NCI-H146 treated with DMSO at 0.1 percent for 48 hours (cell line): ENCODE data around the gene NACAD.

Experiments used
- DNase-seq: peaks from one replicate; lab custom pipeline; 2025; ENCODE audit not compliant: unreplicated experiment; lab: John Stamatoyannopoulos, UW

The NACAD gene, protein sequence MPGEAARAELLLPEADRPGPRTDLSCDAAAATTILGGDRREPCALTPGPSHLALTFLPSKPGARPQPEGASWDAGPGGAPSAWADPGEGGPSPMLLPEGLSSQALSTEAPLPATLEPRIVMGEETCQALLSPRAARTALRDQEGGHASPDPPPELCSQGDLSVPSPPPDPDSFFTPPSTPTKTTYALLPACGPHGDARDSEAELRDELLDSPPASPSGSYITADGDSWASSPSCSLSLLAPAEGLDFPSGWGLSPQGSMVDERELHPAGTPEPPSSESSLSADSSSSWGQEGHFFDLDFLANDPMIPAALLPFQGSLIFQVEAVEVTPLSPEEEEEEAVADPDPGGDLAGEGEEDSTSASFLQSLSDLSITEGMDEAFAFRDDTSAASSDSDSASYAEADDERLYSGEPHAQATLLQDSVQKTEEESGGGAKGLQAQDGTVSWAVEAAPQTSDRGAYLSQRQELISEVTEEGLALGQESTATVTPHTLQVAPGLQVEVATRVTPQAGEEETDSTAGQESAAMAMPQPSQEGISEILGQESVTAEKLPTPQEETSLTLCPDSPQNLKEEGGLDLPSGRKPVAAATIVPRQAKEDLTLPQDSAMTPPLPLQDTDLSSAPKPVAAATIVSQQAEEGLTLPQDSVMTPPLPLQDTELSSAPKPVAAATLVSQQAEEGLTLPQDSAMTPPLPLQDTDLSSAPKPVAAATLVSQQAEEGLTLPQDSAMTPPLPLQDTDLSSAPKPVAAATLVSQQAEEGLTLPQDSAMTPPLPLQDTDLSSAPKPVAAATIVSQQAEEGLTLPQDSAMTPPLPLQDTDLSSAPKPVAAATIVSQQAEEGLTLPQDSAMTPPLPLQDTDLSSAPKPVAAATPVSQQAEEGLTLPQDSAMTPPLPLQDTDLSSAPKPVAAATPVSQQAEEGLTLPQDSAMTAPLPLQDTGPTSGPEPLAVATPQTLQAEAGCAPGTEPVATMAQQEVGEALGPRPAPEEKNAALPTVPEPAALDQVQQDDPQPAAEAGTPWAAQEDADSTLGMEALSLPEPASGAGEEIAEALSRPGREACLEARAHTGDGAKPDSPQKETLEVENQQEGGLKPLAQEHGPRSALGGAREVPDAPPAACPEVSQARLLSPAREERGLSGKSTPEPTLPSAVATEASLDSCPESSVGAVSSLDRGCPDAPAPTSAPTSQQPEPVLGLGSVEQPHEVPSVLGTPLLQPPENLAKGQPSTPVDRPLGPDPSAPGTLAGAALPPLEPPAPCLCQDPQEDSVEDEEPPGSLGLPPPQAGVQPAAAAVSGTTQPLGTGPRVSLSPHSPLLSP (N-terminal part only)

DNA sequence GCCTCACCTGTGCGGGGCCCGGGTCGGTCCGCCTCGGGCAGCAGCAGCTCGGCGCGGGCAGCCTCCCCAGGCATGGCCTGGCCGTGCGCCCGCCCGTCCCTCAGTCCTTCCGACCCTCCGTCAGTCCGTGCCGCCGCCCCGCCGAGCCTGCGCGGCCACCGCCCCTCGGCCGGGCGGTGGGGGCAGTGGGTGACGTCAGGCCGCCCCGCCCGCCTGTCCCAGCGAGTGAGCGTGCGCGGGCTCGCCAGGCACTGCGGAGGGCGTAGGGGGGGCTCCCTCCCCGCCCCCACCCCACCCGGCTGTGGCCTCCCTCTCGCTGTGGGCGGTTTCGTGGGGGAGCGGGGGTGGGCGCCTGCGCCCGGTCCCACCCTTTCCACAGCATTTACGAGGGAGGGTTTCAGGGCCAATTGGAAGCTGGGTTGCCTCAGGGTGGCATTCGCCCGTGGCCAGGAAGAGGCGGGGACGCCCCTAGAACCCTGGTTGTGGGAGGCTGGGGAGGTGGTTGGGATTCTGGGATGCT is at the start of gene NACAD:
TSS of gene NACAD (minus strand) at position 149 of the 520 bp plus-strand sequence. CDS start at position 74, 75 bp downstream.
- DNase-seq, result peak; percentile 62

DNA sequence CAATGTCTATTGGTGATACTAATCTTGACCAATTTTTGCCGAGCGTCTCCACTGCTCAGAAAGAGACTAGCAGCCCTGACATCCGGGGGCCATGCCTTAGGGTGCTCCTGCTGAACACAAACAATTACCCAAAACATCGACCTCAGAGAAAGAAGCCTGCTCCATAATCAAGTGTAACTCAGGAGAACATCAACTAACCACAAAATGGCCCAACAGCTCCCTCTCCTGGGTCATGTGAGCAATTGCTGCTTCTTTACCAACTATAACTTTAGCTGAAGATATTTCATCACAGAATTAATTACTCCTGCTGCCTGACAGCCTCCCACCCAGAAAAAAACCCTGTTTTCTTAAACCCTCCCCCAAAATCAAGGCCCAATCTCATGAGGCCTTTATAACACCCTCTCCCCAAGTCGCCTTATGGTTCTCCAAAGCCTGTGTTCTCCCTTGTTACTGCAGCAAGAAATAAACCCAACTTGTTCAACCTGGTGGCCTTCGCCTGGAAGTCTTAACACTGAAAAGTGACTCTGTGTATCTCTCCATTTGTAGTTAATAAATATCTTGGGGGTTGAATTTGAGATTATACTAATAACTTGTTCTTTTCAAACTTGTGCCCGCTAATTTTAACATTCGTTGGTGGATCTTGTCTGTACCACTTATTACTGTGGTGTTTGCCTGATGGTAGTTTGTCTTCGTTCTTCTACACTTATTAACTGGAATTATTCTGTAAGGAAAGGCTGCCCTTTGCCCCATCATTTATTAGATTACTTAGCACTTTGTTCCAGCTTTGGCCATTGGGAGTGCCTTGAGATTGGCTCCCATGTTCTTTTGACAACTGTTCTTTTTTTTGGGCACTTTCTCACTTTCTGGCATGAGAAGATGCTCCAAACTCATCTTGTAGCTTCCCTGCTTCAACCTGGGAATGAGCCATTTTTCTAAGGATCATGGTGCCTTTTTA is 47.6 kb upstream of the NACAD start:
- DNase-seq, result peak; percentile 50

DNA sequence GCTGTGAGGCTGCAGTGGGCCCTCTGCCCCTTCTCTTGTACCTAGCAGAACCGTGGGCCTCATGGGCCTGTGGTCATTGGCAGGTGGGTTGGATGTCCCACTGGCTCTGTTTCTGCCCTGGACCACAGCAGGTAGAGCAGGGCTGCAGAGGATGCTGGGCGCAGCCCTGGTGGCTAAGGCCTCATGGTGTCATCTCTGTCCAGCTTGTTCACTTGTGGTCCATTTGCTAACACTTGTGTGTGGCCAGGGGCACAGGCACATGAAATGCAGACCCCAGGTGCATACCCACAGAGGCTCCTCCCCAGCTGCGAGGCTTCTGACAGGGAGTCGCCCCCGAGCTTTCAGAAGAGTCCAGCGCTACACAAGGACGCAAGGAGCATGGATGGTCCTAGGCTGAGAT is 45.1 kb upstream of the NACAD start:
- DNase-seq, result no peak

DNA sequence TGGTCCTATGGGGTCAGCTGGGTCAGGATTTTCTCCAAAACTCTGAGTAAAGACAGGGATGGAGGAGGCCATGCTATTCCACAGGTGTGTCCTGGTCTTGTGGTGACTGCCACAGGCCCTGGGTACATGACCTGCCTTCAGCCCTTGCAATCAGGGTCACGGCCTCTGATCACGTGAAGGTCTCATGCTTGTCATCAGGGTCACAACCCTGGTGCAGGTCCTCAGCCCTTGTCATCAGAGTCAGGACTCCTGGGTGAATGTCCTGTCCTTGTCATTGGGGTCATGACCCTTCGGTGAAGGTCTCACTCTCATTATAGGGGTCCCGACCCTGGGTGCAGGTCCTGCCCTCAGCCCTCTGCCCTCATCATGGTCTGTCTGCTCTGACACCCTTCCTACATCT is 44.6 kb upstream of the NACAD start:
- no peak for DNase-seq

DNA sequence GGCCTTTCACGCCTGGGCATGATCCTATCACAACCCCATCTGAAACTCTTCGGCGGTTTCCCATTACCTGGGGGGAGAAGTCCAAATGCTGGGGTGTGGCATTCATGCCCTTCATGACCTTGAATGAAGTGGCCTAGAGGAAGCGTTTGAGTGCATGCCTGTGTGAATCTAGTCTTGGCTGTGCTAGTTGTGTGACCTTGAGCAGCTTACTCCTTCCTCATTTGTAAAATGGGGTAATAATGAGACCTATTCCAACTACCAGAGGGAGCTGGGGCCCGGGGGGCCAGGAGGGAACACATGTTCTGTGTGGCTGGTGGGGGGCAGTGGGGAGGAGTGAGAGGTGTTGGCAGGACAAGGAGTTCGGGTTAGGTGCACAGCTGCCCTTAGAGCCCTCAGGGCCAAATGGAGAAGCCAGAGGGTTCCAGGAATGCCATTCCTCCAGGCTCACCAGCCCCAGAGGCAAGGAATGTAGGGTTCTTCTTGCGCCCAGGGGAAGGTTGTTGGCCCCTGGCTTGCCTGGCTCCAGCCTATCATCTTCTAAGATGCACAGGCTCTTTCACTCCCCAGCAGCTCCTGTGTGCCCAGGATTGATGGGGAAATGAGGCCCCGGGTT is 44.0 kb upstream of the NACAD start:
- DNase-seq, result no peak

DNA sequence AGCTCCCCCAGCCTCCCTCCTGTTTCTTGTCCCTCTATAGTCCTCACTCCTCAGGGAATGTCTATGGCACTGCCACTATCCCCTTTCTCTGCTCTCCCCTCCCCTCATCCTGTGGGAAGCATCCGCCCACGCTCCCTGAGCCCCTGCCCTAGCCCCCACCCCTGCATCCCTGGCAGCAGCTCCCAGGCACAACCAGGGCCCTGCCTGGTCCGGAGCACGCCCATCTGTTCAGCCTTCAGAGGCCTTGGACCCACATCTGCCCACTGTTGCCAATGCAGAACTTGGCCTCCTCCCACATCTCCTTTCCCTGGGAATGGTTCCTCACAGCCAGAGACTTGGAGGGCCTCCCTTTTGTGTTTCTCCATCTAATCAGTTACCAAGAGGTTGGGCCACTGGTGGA is 43.1 kb upstream of the NACAD start:
- DNase-seq, result no peak

DNA sequence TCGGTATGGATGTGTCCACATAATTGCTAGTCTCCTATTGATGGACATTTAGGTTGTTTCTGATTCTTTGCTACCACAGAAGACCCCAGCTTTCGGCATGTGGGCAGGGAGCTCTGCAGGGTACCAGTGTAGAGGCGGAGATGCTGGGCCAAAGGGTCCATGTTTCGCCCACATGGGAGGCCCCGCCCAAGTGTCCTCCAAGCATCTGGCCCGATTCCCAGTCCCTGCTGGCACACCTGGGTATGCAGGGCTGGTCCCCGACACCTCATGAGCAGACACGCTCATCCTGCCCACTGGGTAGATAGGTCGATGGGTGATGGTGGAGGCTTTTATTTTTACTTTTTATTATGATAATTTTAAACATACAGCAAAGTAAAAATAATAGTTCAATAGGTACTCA is 42.1 kb upstream of the NACAD start:
- DNase-seq, result no peak

DNA sequence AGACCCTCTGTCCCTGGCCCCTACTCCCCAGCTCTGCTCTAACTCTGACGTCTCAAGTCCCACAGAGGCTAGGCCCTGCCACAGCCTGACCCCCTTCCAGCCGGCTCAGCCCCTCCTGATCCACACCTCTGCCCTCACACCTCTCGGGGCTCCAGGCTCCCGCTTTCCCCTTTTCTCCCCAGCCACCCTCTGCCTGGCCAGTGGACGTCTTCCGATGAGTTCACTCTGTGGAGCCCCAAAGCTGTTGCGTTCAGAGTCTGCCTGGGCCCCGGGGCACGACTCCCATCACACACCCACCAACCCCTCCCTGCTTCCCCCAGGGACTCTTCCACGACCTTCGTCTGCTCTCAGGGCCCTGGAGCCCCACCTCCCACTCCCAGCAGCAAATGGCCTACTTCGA is 41.1 kb upstream of the NACAD start:
- no peak for DNase-seq

DNA sequence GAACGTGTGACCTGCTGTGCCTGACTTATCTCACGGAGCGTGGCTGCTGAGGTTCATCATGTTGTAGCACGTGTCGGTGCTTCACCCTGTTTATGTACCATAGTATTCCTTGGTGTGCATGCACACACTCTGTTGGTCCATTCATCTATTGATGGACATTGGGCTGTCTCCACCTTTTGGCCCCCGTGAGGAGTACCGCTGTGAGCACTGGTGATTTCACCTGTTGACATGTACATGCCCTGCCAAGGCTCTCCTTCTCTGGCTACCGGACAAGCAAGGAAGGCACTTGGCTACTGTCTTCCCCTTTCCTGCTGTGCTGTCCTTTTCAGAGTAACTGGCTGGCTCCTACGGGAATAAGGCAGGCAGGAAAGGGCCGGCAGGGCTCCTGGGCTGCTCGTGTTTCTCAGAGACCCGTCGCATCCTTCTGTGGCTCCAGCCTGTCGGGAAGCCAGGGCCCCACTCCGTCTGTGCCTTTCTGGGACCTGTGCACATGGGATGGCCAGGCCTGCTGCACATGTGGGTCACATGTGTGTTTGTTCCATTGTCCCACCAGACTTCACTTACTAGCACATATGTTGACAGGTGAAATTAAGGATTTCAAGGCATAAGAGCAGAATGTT is 40.5 kb upstream of the NACAD start:
- DNase-seq, result no peak

DNA sequence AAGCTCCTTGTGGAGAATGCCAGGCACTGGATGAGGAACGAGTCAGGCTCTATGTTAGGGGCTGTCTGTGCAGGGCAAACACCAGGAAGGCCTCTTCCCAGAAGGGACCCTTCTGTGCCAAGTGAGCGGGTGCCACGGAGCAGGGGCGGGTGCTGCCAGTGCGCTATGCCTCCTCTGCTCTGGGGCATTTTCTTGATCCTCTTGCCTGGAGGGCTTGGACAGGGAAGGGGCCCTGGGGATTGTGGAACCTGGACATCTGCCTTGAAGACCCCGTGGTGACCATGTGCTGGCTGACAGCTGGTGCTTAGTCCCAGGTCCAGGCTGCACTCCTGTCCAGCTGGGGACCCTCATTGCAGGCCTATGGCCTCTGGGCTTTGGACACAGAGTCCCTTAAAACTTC is 38.2 kb upstream of the NACAD start:
- DNase-seq, result no peak

DNA sequence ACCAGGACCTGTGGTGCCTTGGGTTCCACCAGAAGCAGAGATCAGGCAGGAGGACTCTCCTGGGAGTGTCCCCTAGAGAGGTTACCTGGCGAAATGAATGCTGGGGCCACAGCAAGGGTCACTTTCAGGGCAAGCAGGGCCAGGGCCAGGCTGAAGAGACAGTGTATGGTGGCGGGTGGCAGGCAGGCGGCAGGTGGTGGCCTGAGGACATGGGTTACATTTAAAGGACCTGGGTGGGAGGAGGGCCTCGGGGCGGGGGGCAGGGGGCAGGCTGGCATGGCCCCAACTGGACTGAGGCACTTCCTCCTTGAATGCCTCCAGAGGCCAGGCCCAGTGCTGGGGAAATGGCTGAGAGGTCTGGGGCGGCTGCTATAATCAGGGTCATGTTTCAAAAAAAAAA is 37.4 kb upstream of the NACAD start:
- DNase-seq, result no peak

DNA sequence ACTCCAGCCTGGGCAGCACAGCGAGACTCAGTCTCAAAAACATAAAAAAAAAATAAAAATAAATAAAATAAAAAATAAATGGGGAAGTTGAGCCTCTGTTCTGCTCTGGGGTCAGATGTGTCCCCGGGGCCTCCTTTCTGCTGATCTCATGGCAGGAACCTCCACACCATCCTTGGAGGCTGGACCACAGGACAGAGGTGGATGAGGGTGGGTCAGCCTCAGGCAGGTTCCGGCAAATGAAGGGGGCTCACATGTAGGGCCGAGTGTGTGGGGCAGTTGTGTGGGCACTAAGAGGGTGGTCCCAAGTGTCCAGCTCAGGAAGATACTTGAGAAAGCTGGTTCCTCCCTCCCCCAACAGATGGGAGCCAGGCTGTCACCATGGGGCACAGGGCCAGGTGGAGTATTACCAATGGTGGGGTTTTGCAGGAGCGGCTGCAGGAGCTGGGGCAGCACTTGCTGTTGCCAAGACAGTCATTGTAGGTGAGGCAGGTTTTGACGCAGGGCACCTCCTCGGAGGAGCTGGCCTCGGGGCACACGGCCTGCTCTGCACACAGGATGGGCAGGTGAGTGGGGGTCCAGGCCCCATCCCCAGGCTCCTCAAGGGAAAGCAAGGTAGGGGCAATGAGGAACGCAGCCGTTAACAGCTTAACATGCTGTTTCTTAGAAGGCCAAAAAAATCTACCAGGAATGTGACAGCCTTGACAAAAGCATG is 36.6 kb upstream of the NACAD start:
- no peak for DNase-seq

DNA sequence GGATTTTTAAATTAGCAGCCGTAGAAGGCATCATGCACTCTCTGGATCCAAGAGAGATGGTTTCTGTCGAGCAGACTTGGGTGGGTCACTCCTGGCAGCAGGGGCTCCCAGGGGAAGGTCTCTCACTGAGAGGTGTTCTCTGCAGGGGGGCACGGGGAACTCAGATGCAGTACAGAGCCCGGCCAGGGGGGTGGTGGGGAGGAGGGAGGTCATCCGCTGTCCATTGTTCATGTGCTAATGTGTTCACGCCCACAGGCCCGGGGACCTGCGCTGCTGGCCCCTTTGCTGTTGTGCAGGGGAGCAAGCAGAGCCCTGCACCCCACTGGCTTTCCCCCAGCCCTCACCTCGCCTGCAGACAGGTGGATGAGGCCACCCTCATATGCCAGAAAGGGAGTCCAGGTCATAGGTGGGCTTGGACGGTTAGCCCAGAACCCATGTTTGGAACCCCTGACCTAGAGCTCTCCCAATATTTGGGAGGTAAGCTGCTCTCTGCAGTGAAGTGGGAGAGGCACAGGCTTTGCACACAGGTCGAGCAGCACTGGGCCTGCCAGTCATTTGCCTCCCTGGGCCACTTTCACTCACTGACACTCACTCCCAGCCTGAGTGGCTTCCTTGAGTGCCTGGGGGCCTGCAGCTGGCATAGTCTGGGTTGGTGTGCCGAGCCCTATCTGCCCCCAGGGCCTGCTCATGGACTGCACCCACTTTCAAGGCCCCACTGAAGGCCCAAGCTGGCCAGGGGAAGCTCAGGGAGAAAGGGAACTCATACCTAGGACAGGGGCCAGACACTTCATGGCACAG is 35.3 kb upstream of the NACAD start:
- peak; percentile 79 for DNase-seq

DNA sequence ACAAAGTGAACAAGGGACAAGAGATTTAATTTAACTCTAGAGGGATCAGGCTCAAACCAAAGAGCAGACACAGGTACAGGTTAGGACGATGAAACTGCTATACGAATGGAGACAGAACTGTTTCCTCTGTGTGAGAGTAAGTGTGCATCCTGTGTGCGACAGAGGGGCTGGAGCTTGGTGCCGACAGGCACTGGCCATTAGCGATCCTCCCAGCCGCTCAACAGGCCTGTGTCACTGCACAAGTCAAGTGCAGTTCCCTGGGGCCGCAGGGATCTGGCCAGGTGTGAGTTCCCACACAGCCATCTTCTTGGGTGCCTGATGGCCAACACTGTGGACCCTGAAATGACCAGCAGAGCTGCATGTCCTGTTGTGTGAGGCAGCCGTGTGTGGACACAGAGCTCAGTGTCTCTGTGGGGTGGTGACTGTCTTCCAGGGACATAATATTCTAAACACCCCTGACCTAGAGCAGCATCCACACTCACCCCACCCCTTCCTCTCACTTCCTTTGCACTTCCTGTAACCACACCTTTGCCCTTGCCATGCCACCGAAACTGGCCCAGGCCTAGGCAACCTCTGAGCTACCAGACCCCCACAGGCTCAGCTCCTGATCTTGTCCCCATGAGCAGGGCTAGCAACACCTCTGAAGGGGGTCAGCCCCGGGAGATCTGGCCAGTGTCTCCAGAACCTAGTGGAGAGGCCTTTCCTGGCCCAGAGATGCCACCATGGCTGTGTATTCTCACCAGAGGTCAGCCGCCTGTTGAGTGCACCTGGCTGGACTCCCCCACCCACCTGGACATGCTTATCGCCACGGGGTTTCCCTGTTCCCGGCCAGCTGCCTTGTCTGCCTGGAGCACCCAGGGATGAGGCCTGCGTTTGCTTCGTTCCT is 34.4 kb upstream of the NACAD start:
- DNase-seq, result peak; percentile 79

DNA sequence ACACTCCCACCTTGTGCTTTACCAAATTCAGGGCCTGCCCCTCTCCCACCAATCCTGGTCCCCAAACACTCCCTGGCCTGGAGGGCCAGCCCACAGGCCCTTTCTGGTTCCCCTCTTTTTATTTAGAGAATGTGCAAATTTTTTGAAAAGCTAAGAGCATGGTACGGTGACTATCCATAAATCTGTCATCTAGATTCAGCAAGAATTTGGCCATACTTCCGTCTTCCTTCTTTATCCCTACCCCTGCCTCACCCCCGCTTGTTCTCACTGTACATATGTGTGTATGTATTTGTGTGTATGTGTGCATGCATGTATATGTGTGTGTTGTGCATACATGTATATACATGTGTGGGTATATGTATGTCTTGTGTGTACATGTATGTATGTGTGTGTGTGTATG is 30.8 kb upstream of the NACAD start:
- DNase-seq, result no peak

DNA sequence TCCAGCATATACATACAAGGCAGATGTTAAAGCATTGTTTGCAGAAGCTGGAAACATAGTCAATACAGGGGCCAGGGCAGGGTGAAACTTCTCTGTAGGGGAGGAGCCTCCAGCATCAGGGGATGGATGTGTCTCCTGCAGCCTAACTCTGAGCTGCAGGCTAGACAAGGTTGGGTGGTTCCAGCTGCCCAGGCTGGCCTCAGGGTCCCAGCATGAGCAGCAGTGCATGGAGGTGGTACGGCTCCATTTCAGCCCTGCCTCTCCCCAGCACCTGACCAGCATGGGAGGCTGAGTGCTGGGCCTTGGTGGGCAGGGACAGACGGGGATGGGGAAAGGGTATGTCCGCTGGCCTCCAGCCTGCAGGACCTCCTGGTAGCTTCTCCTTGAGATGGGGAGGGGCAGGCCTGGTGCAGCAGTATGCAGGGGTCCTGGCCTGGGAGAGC is 30.1 kb upstream of the NACAD start:
- no peak for DNase-seq

DNA sequence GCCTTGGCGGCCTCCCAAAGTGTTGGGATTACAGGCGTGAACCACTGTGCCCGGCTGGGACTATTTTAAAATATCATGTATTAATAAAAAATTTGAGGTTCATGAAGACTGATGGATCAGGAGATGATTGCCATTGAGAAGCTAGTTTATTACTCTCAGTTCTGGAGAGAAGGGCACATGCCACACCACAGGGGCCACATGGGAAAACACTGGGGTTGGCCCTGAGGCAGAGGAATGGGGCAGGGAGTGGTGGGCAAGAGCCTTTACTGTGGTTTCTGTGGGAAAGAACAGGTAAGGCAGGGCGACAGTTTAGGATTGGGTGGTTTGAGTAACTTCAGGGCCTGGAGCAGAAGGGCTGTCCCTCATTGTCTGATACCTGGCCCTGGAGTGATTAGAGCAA is 29.5 kb upstream of the NACAD start:
- DNase-seq, result no peak
